Brain microvascular endothelial cell (primary cell): ENCODE measurements around the gene CDRT15.

Experiments used
- DNase-seq: peaks from one replicate; pipeline ENCODE4 v3.0.0-alpha.2; 2020
- H3K27ac ChIP-seq: fragments of 250-450 bp; sonication (Bioruptor Pico); 2 replicates; pipeline ENCODE4 v1.5.1; 2020; ENCODE audit warnings: mild to moderate bottlenecking, moderate library complexity
- H3K27me3 ChIP-seq: fragments of 250-450 bp; sonication (Bioruptor Pico); replicated peaks from 2 replicates; pipeline ENCODE4 v1.5.1; 2020; ENCODE audit warnings: mild to moderate bottlenecking
- H3K36me3 ChIP-seq: fragments of 250-450 bp; sonication (Bioruptor Pico); replicated peaks from 2 replicates; pipeline ENCODE4 v1.5.1; 2020; ENCODE audit warnings: mild to moderate bottlenecking
- H3K4me3 ChIP-seq: 2 replicates; pipeline ENCODE4 v1.5.1; 2011; ENCODE audit warnings: low read depth, mild to moderate bottlenecking, control low read depth, low read length, moderate library complexity
- in situ Hi-C: cut with HindIII; loops from 2 replicates; pipeline ENCODE4 v1.10.0; 2017; ENCODE audit warnings: low sequenced_read_pairs, low pct_ligation_motif_present
- TF ChIP-seq, protein P1 (sequence below): IDR thresholded peaks from 2 replicates; pipeline ENCODE4 v1.5.1; 2011; ENCODE audit warnings: low read depth, mild to moderate bottlenecking, moderate library complexity, low read length, control low read depth, inconsistent platforms; ENCODE audit errors: missing control alignments

Gene CDRT15

DNA sequence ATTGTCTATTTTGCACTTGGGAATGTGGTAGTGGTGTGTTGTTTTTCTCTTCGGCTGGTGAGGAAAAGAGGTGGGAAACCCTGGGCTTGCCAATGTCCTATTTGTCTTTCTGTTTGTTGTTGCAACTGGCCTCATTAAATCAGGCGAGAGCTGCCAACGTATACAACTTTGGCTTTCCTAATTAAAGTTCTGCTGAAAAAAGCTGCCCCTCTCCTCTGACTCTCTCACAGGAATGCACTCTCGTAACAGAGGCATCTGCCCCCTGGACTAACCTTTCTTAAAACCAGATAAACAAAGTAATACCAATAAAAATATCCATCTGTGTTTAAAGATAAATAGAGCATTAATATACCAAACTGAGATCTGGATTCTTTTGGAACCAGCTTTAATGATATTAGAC, 7.8 kb downstream of the CDRT15 start:
- H3K27me3 ChIP-seq = no peaks in the 10 kb centered on the region
- no peak overlapping the region for H3K4me3 ChIP-seq
- no peaks in the 10 kb centered on the region for H3K36me3 ChIP-seq
- TF ChIP-seq, protein P1, sequence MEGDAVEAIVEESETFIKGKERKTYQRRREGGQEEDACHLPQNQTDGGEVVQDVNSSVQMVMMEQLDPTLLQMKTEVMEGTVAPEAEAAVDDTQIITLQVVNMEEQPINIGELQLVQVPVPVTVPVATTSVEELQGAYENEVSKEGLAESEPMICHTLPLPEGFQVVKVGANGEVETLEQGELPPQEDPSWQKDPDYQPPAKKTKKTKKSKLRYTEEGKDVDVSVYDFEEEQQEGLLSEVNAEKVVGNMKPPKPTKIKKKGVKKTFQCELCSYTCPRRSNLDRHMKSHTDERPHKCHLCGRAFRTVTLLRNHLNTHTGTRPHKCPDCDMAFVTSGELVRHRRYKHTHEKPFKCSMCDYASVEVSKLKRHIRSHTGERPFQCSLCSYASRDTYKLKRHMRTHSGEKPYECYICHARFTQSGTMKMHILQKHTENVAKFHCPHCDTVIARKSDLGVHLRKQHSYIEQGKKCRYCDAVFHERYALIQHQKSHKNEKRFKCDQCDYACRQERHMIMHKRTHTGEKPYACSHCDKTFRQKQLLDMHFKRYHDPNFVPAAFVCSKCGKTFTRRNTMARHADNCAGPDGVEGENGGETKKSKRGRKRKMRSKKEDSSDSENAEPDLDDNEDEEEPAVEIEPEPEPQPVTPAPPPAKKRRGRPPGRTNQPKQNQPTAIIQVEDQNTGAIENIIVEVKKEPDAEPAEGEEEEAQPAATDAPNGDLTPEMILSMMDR = no peak
- no peak overlapping the region for H3K27ac ChIP-seq
- DNase-seq = no peak
- in situ Hi-C loops = no loop called here

DNA sequence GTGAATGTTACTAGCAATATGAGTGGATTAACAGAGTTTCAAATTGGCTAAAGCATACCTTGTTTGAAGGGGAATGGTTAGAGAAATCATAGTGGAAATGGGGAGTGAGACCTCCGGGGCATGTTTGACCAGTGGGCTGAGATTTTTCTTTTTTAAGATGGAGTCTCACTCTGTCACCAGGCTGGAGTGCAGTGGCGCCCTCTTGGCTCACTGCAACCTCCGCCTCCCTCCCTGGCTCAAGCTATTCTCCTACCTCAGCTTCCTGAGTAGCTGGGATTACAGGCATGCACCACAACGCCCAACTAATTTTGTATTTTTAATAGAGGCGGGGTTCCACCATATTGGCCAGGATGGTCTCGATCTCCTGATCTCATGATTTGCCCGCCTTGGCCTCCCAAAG, 9.6 kb downstream of the CDRT15 start:
- H3K27me3 ChIP-seq = no peaks in the 10 kb centered on the region
- H3K4me3 ChIP-seq = no peak overlapping the region
- in situ Hi-C loops = no loop called here
- TF ChIP-seq, protein P1 = no peak
- H3K36me3 ChIP-seq = no peaks in the 10 kb centered on the region
- no peak overlapping the region for H3K27ac ChIP-seq
- no peak for DNase-seq

DNA sequence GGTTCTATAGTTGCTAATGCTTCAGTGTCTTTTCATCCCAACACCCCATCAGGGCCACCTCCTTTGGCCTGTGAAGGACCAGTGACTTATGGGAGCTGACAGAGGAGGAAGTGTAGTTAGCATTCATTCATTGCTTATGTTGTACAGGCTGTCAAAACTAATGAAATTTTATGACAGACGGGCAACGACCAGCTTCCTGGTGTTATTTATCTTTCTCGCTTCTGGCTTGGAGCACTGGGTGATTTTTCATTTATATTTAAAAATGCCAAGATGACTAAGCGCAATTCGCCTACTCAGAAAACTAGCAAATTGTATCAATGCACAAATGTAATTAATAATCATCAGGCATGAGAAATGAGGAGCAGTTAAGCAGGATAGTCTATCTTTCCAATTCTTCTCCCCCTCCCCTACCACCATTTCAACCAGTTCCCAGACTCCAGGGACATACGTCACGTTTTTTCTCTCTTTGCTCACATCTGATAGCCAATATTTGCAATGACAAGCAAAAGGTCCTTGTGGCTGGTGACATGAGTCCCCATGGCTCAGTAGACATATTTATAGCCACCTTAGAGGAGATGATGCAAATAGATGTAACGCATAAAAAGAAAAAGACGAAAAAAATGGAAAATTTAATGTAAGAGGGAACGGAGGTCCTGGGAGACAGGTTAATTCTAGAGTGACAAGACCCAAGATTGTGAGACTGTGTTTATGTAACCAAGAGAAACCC, 11.2 kb downstream of the CDRT15 start:
- TF ChIP-seq, protein P1 = no peak
- Histone ChIP-seq H3K36me3 (no peaks in the 10 kb centered on the region), H3K4me3 (no peak overlapping the region), H3K27me3 (no peaks in the 10 kb centered on the region), H3K27ac (no peak overlapping the region)
- no peak for DNase-seq
- in situ Hi-C loops = no loop called here

DNA sequence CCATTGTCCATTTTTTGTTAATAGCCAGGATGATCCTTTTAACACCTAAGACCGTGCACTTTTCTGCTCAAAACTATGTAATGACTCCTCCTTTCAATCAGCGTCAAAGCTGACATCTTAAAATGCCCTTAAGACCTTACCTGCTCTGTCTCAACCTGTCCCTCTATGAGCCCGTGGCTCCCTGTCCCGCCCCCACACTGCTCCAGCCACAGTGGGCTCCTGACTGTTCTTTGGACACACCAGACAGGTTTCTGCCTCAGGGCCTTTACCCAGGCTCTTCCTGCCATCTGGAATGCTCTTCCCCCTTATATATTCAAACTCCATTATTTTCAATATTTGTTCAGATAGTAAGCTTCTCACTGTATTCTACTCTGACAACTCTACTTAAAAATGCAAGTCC, 14.1 kb downstream of the CDRT15 start:
- H3K4me3 ChIP-seq = no peak overlapping the region
- in situ Hi-C loops = no loop called here
- TF ChIP-seq, protein P1 = no peak
- DNase-seq = no peak
- no peak overlapping the region for H3K27ac ChIP-seq
- no peaks in the 10 kb centered on the region for H3K27me3 ChIP-seq
- no peaks in the 10 kb centered on the region for H3K36me3 ChIP-seq

DNA sequence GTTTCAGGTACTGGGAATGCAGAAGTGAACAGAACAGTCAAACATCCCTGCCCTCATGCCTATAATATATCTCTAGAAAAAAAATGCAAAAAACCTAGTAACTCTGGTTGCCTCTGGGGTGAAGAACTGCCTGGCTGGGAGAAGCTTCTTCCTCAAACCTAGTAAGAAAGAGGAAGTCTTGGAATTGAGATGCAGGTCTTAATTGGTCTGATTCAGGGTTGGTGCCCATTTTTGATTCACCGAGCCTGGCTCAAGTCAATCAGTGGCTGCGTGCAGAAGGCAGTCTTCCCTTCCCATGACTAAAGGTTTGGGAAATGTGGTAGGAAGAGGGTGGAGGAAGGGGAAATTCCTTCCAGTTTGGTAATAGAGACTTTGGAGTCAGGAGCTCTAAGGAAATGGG, 22.4 kb downstream of the CDRT15 start:
- Histone ChIP-seq H3K4me3 (no peak overlapping the region), H3K36me3 (no peaks in the 10 kb centered on the region), H3K27me3 (no peaks in the 10 kb centered on the region), H3K27ac (no peak overlapping the region)
- no peak for DNase-seq
- in situ Hi-C loops = no loop called here
- TF ChIP-seq, protein P1 = no peak

DNA sequence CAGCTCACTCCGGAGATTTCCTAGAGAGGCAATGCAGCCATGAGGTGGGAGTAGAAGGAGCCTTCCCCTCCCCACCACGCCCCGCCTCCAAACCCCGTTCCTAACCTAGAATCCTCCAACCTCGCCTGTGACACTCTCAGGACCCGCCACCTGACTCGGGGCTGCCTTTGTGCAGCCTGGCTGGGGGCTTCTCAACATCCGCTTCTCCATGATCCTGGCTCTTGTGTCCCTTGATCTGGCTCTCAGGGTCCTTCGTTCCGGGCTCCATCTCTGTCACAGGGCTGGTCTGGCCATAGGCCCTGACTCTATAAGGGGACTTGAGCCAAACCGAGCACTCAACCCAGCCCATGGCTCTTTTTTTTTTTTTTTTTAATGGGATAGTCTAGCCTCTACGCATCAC, 24.3 kb downstream of the CDRT15 start:
- in situ Hi-C loops = no loop called here
- no peaks in the 10 kb centered on the region for H3K36me3 ChIP-seq
- no peaks in the 10 kb centered on the region for H3K27me3 ChIP-seq
- TF ChIP-seq, protein P1 = no peak
- H3K27ac ChIP-seq = no peak overlapping the region
- H3K4me3 ChIP-seq = no peak overlapping the region
- no peak for DNase-seq
